Measurements from ENCODE around the gene TUT1.
"Not testable (repeated sequence)": the region's sequence is repeated elsewhere in the genome, so short reads cannot be mapped to it uniquely, and the experiment has no call there.

Gene TUT1

DNA sequence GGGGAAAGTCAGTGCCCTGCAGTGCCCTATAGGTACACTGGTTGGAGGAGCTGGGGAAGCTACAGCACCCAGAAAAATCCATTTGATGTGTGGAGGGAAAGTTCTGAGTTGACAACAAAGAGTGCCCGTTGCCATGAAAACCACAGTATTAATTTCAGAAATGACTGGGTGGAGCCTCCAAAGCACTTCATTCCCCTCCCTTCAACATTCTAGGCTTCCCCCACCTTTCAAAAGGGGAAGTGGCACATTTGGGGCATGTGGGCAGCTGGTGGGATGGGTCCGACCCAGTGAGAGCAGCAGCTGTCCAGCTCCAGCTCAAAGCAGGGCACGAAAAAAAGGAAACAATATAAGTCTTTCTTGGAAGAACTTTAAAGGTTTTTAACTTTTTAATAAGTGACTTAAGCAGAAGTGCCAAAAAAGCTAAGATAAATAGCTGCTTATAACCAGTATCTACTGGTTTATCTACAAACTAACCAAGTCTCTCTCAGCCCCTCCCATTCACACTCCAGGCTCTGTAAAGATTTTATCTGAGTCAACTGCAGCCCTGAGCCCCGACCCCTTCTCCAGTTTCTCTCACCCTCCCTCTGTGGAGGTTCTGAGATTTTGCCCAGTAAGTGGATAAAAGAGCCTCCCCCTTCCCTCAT lies 35.7 kb downstream of the TUT1 start:
- no peak for DNase-seq (ENCODE audit: low read depth)

DNA sequence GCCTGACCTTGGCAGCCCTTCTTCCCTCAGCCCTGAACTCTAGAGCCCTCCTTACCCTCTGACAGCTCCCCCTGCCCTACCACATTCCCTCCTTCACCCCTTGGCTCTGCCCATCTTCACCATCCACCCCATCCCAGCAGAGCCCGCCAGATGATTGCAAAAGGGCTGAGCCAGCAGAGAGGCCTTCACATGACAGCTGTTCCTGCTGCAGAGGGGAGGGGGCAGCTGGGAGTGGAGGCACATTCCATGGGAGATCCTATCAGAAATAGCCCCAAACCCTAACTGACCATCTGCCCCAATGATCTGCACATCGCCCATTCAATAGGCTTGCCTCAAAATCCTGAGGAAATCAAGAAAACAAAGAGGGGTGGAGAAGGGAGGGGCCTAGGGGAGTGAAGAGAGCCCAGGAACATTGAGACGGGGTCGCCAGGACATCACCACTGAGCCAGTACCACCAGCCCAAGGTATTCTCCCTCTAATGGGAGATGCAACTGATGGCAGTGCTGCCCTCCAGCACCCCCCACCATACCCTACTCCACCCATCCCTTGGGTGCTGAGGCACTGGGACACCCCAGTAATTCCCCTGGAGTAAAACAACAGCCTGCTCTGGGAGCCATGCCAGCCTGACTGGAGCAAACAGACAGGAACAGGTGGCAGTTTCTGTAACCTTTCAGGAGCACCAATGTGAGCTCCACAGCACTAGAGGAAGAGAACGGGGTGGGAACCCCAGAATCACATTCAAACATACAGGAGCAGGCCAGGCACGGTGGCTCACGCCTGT lies 36.7 kb downstream of the TUT1 start:
- DNase-seq (ENCODE audit: low read depth): no peak

DNA sequence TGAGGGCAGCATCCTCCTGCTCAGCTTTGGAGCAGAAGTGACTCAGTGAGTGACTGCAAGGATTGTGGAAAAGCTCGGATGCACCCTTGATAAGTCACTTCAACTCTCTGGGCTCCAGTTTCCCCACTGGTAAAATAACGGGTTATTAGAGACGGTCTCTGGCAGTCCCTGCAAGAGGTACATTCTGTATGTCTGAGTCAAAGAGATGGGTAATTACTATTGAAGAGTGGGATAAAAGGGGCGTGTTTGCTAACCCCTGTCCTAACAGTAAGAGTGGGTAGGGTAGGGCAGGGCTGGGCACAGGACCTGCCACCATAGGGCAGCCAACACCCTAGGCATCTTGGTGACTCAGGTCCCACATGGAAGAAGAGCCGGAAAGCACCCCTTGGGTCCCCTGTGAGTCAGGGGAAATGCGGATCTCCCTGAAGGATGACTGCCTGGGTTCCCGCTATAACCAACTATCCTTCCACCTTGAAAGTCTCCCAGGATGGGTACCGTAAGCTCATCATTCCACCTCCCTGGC lies 37.4 kb downstream of the TUT1 start:
- DNase-seq (ENCODE audit: low read depth): no peak

GRCh38 chr11:62553080-62553838 lies 38.1 kb downstream of the TUT1 start:
- DNase-seq (ENCODE audit: low read depth): no peak

DNA sequence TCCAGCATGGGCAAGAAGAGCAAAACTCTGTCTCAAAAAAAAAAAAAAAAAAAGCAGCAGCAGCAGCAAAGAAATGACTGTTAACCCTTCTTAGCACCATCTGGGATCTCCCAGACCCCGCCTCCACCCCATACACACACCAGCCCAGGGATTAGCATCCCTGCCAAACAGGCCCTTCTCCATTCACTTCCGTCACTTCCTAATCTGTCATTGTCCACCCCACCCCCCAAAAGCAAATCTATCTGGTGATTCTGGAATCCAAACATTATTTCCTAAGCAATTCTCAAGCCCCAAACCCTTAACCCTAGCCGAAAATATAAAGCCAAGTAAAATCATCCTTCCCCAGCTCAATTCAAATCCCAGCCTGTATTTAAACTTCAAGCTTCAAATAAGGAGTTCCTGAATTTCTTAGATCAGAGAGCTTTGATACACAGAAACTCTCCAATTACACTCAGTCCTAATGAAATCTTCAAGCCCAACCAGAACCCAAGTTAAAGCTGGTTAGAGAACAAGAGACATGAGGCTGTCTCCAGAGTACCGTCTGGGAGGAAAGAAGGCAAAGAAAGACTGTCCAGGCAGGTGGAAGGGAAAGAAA lies 38.7 kb downstream of the TUT1 start:
- no peak for DNase-seq (ENCODE audit: low read depth)

DNA sequence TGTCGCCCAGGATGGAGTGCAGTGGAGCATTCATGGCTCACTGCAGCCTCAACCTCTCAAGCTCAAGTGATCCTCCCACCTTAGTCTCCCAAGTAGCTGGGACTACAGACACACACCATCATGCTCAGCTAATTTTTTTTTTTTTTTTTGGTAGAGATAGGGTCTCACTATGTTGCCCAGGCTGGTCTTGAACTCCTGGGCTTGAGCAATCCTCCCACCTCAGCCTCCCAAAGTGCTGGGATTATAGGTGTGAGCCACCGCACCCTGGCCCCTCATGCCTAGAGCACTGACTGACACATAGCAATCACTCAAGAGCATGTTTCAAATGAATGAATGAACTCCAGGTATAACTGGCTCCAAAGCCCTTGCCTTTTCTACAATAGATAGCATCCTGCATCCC lies 40.8 kb downstream of the TUT1 start:
- not testable (repeated sequence) for DNase-seq (ENCODE audit: low read depth)

- DNase-seq (ENCODE audit: low read depth): no peak
These were observed 42.6 kb downstream of the TUT1 start for GRCh38 chr11:62548545-62549335.

- no peak for DNase-seq (ENCODE audit: low read depth)
These were observed 43.5 kb downstream of the TUT1 start for GRCh38 chr11:62547691-62548281.

- DNase-seq (ENCODE audit: low read depth): no peak
These were observed 44.2 kb downstream of the TUT1 start for GRCh38 chr11:62546929-62547625.

- DNase-seq (ENCODE audit: low read depth): no peak
These were observed 44.9 kb downstream of the TUT1 start, which contains the start of gene AHNAK for GRCh38 chr11:62546244-62546928. AHNAK (minus strand) TSS chr11:62546806; CDS start chr11:62536098, 10,708 bp downstream.

GRCh38 chr11:62545437-62546243 lies 45.7 kb downstream of the TUT1 start:
- no peak for DNase-seq (ENCODE audit: low read depth)

- no peak for DNase-seq (ENCODE audit: low read depth)
These were observed 46.5 kb downstream of the TUT1 start for GRCh38 chr11:62544581-62545436.

- DNase-seq (ENCODE audit: low read depth): no peak
These were observed 47.5 kb downstream of the TUT1 start for GRCh38 chr11:62543680-62544444.

- no peak for DNase-seq (ENCODE audit: low read depth)
These were observed 48.4 kb downstream of the TUT1 start for GRCh38 chr11:62542750-62543567.

DNA sequence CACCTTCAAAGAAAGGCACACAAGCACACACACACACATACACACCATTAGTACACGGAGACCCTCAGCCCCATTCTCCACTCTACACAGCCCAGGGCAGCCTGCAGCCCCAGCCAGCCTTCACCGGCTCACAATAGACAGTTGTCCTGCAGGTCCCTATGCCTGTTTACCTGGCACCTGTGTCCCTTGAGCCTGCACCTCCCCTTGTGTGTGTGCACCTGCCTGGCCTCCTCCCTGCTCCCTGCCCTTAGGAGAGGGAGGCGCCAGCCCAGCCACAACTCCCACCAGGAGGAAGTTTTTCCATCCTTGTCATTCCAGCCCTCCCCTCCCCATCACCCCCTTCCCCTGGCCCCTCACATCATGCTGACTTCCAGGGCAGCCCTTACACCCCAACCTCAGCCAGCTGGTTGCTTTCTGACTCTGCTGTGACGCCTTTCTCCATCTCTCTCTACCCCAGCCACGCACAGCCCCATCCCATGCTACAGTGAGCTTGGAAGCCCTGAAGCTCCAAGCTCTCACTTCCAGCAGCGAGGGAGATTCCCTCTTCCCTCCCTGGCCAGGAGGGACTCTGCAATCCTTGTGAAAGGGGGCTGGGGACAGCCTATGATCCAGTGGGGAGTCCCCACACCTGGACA lies 49.1 kb downstream of the TUT1 start:
- no peak for DNase-seq (ENCODE audit: low read depth)

All from stimulated activated CD8-positive, alpha-beta memory T cell treated with anti-CD3 and anti-CD28 coated beads, Interleukin-7, amount 100 ng/mL, for 24 hours (primary cell).